HEK293 (cell line): ENCODE data around the gene WASF2.

Source experiments
- CTCF ChIA-PET: fragments of 350-600 bp; formaldehyde crosslinking; extraction: SDS; loops from one replicate; lab custom pipeline; 2021; ENCODE audit warnings: antibody characterized with exemption; lab: Yijun Ruan, JAX
- POLR2A ChIA-PET: fragments of 300-600 bp; formaldehyde crosslinking; extraction: SDS; loops from one replicate; lab custom pipeline; 2020; ENCODE audit warnings: antibody characterized with exemption, inconsistent platforms; lab: Yijun Ruan, JAX
- H3K27ac ChIP-seq: fragments of 200-500 bp; sonication (Bioruptor generic); 2 replicates; pipeline ENCODE4 v1.5.1; 2014; ENCODE audit warnings: low read depth, low read length, control low read depth, inconsistent platforms; ENCODE audit errors: extremely low read depth
- H3K36me3 ChIP-seq, 2 experiments: fragments of 200-500 bp in 1 of 2; sonication (Bioruptor generic) in 1 of 2; 1 replicate in 1 of 2; 2 replicates in 1 of 2; pipeline ENCODE4 v1.5.1; 2014 to 2017; ENCODE audit warnings: inconsistent platforms in 2 of 2, low read length in 2 of 2; ENCODE audit not compliant: control insufficient read depth in 2 of 2, insufficient read depth in 1 of 2
- H3K4me1 ChIP-seq: fragments of 200-500 bp; sonication (Bioruptor generic); 2 replicates; pipeline ENCODE4 v1.5.1; 2014; ENCODE audit warnings: mild to moderate bottlenecking, low read length, inconsistent platforms; ENCODE audit not compliant: control insufficient read depth, insufficient read depth
- H3K4me3 ChIP-seq: 2 replicates; pipeline ENCODE4 v1.5.1; 2011; ENCODE audit warnings: low read depth, mild to moderate bottlenecking, control low read depth, low read length, moderate library complexity
- H3K9me3 ChIP-seq: fragments of 200-500 bp; sonication (Bioruptor generic); 2 replicates; pipeline ENCODE4 v1.5.1; 2014; ENCODE audit warnings: low read depth, low read length, inconsistent platforms; ENCODE audit not compliant: control insufficient read depth, insufficient read depth
- EGR2 ChIP-seq: fragments of 450-650 bp; formaldehyde crosslinking; IDR thresholded peaks from 2 replicates; pipeline ENCODE4 v1.5.1; 2016; ENCODE audit warnings: low read depth, missing biosample characterization, missing genetic modification characterization
- SP7 ChIP-seq: fragments of 450-650 bp; formaldehyde crosslinking; IDR thresholded peaks from 2 replicates; pipeline ENCODE4 v1.5.1; 2016; ENCODE audit warnings: missing biosample characterization, missing genetic modification characterization
- YY2 ChIP-seq: fragments of 450-650 bp; formaldehyde crosslinking; IDR thresholded peaks from 2 replicates; pipeline ENCODE4 v1.5.1; 2016; ENCODE audit warnings: missing biosample characterization, missing genetic modification characterization
- ZNF133 ChIP-seq: fragments of 450-650 bp; formaldehyde crosslinking; IDR thresholded peaks from 2 replicates; pipeline ENCODE4 v1.5.1; 2016; ENCODE audit warnings: missing biosample characterization, missing genetic modification characterization
- ZNF146 ChIP-seq: fragments of 450-650 bp; formaldehyde crosslinking; IDR thresholded peaks from 2 replicates; pipeline ENCODE4 v1.5.1; 2016; ENCODE audit warnings: missing biosample characterization, missing genetic modification characterization
- ZNF169 ChIP-seq: fragments of 450-650 bp; formaldehyde crosslinking; IDR thresholded peaks from 2 replicates; pipeline ENCODE4 v1.5.1; 2016; ENCODE audit warnings: missing biosample characterization, missing genetic modification characterization
- ZNF184 ChIP-seq: fragments of 450-650 bp; IDR thresholded peaks from 2 replicates; pipeline ENCODE4 v1.5.1; 2018; ENCODE audit warnings: missing biosample characterization, mild to moderate bottlenecking, missing genetic modification characterization
- ZNF2 ChIP-seq: fragments of 450-650 bp; formaldehyde crosslinking; IDR thresholded peaks from 2 replicates; pipeline ENCODE4 v1.5.1; 2016; ENCODE audit warnings: missing biosample characterization, missing genetic modification characterization
- ZNF214 ChIP-seq: fragments of 450-650 bp; formaldehyde crosslinking; IDR thresholded peaks from 2 replicates; pipeline ENCODE4 v1.5.1; 2017; ENCODE audit warnings: missing biosample characterization, mild to moderate bottlenecking, missing genetic modification characterization, borderline replicate concordance
- ZNF394 ChIP-seq: fragments of 450-650 bp; formaldehyde crosslinking; IDR thresholded peaks from 2 replicates; pipeline ENCODE4 v1.5.1; 2016; ENCODE audit warnings: missing biosample characterization, missing genetic modification characterization, mild to moderate bottlenecking, moderate library complexity, borderline replicate concordance
- ZNF404 ChIP-seq: fragments of 450-650 bp; formaldehyde crosslinking; IDR thresholded peaks from 2 replicates; pipeline ENCODE4 v1.5.1; 2017; ENCODE audit warnings: missing biosample characterization, missing genetic modification characterization
- ZNF416 ChIP-seq: fragments of 450-650 bp; formaldehyde crosslinking; IDR thresholded peaks from 2 replicates; pipeline ENCODE4 v1.5.1; 2016; ENCODE audit warnings: missing biosample characterization, missing genetic modification characterization
- ZNF529 ChIP-seq: fragments of 450-650 bp; formaldehyde crosslinking; IDR thresholded peaks from 2 replicates; pipeline ENCODE4 v1.5.1; 2017; ENCODE audit warnings: missing genetic modification characterization, missing biosample characterization; ENCODE audit not compliant: insufficient replicate concordance
- ZNF571 ChIP-seq: fragments of 450-650 bp; formaldehyde crosslinking; IDR thresholded peaks from 2 replicates; pipeline ENCODE4 v1.5.0; 2017; ENCODE audit warnings: missing biosample characterization, missing genetic modification characterization
- ZNF596 ChIP-seq: fragments of 450-650 bp; IDR thresholded peaks from 2 replicates; pipeline ENCODE4 v1.5.0; 2018; ENCODE audit warnings: missing biosample characterization, mild to moderate bottlenecking, missing genetic modification characterization, moderate library complexity
- ZNF677 ChIP-seq: fragments of 450-650 bp; IDR thresholded peaks from 2 replicates; pipeline ENCODE4 v1.5.0; 2018; ENCODE audit warnings: missing biosample characterization, mild to moderate bottlenecking, missing genetic modification characterization, moderate library complexity
- ZNF747 ChIP-seq: fragments of 450-650 bp; formaldehyde crosslinking; IDR thresholded peaks from 2 replicates; pipeline ENCODE4 v1.5.1; 2016; ENCODE audit warnings: missing biosample characterization, missing genetic modification characterization
- ZNF792 ChIP-seq: fragments of 450-650 bp; formaldehyde crosslinking; IDR thresholded peaks from 2 replicates; pipeline ENCODE4 v1.5.1; 2016; ENCODE audit warnings: missing biosample characterization, missing genetic modification characterization
- TF ChIP-seq, protein P1 (sequence below): fragments of 450-650 bp; formaldehyde crosslinking; IDR thresholded peaks from 2 replicates; pipeline ENCODE4 v1.5.1; 2016; ENCODE audit warnings: missing biosample characterization, missing genetic modification characterization
- TF ChIP-seq, protein P2 (sequence below): fragments of 450-650 bp; formaldehyde crosslinking; IDR thresholded peaks from 2 replicates; pipeline ENCODE4 v1.5.1; 2016; ENCODE audit warnings: missing biosample characterization, missing genetic modification characterization

WASF2 gene

DNA sequence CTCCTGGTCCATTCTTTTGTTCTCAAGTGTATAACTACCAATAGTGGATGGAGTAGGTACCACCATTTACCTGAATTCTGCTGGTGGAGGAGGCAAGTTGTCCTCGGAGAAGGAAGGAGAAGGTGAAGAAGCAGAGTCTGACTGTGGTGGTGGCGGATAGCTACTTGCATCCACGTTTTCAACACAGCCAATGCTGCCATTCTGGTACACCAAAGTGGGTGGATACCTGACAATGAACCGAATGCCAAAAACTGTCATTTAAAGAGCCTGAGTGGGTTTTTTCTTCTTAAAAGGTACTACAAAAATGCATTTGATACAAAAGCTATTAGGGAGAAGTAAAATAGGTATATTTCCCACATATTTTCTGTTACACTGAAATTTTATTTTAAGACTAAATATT is 77.5 kb downstream of the WASF2 start:
- TF ChIP-seq ZNF214 (tag by site-specific recombination) (no peak), ZNF133 (tag by site-specific recombination) (no peak), ZNF2 (no peak), EGR2 (no peak), ZNF184 (tag by site-specific recombination) (no peak), ZNF146 (no peak), ZNF416 (tag by site-specific recombination) (no peak), ZNF571 (tag by site-specific recombination) (no peak), ZNF404 (tag by site-specific recombination) (no peak), ZNF747 (tag by site-specific recombination) (no peak), ZNF529 (tag by site-specific recombination) (no peak), ZNF169 (tag by site-specific recombination) (no peak), ZNF792 (tag by site-specific recombination) (no peak), ZNF596 (no peak)
- TF ChIP-seq, protein P1, sequence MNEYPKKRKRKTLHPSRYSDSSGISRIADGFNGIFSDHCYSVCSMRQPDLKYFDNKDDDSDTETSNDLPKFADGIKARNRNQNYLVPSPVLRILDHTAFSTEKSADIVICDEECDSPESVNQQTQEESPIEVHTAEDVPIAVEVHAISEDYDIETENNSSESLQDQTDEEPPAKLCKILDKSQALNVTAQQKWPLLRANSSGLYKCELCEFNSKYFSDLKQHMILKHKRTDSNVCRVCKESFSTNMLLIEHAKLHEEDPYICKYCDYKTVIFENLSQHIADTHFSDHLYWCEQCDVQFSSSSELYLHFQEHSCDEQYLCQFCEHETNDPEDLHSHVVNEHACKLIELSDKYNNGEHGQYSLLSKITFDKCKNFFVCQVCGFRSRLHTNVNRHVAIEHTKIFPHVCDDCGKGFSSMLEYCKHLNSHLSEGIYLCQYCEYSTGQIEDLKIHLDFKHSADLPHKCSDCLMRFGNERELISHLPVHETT (tag by site-specific recombination) = no peak
- TF ChIP-seq, all 188 proteins: peak for 0
- H3K4me1 ChIP-seq = no peaks in the 10 kb centered on the region
- no peak overlapping the region for H3K4me3 ChIP-seq
- CTCF ChIA-PET = interaction anchor here (0.6 to 2.2 kb wide), 4 partner anchors 18 to 280 kb away, joined by 3 to 5 read pairs (median 4); no protein-coding TSS in a partner anchor
- H3K27ac ChIP-seq = no peak overlapping the region
- H3K9me3 ChIP-seq = no peaks in the 10 kb centered on the region
- peaks cover 16 to 95% of the 10 kb centered on the region in 2 experiments for H3K36me3 ChIP-seq
- POLR2A ChIA-PET = interaction anchor here (1.2 kb wide), 1 partner anchor 123 kb away, joined by 3 read pairs; no protein-coding TSS in a partner anchor

DNA sequence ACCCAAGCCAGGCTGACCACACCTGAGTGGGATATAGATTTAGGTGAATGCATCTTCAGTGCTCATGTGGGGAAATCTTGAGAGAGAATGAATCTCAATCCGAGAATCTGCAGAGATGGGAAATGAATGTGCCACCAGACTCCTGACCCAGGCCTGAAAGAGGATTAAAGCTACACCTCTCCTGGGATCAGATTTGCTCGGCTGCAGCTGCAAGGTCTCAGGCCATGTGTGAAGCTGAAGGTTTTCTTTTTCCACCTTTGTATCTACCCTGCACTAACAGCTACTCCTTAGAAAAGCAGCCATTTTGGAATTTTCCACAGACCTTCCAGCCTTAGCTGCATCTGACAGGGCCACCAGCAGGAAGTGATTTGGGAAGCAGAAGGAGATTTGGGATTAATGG is 79.3 kb downstream of the WASF2 start:
- ChIA-PET POLR2A (interaction anchor here (1.5 kb wide), 1 partner anchor 79 kb away, joined by 5 read pairs; the partner anchor contains the start of gene WASF2), CTCF (interaction anchor here (1.9 kb wide), 1 partner anchor 197 kb away, joined by 22 read pairs; no protein-coding TSS in a partner anchor)
- Histone ChIP-seq H3K4me3 (no peak overlapping the region), H3K36me3 (peaks cover 11 to 86% of the 10 kb centered on the region in 2 experiments), H3K9me3 (no peaks in the 10 kb centered on the region), H3K27ac (no peak overlapping the region), H3K4me1 (no peaks in the 10 kb centered on the region)
- TF ChIP-seq YY2 (tag by site-specific recombination) = no peak
- TF ChIP-seq, protein P2, sequence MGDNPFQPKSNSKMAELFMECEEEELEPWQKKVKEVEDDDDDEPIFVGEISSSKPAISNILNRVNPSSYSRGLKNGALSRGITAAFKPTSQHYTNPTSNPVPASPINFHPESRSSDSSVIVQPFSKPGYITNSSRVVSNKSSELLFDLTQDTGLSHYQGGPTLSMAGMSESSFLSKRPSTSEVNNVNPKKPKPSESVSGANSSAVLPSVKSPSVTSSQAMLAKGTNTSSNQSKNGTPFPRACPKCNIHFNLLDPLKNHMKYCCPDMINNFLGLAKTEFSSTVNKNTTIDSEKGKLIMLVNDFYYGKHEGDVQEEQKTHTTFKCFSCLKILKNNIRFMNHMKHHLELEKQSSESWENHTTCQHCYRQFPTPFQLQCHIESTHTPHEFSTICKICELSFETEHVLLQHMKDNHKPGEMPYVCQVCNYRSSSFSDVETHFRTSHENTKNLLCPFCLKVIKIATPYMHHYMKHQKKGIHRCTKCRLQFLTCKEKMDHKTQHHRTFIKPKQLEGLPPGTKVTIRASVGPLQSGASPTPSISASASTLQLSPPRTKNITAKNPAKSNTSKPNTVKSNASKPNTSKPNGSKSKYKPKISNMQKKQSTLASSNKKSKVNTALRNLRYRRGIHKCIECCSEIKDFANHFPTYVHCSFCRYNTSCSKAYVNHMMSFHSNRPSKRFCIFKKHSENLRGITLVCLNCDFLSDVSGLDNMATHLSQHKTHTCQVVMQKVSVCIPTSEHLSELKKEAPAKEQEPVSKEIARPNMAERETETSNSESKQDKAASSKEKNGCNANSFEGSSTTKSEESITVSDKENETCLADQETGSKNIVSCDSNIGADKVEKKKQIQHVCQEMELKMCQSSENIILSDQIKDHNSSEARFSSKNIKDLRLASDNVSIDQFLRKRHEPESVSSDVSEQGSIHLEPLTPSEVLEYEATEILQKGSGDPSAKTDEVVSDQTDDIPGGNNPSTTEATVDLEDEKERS (tag by site-specific recombination) = no peak
- TF ChIP-seq ZNF529 (tag by site-specific recombination) = no peak
- no peak for TF ChIP-seq SP7
- no peak for TF ChIP-seq ZNF677
- TF ChIP-seq EGR2 = no peak
- TF ChIP-seq ZNF394 = peak; percentile 28; the same call in 1 of the 2 replicates
